ENCODE data around the gene WDR5. TPM values are rescaled to one million over a fixed set of nuclear protein-coding genes. Genes with fewer than 3 reads are reported as not detected.

Gene WDR5
- total and polyA plus RNA-seq, 9 of the 15 experiments (the other 6 are each of a cell fraction or from before 2014, with no cell fraction given), result 3.0 to 56.8 (median 38.6) TPM

DNA sequence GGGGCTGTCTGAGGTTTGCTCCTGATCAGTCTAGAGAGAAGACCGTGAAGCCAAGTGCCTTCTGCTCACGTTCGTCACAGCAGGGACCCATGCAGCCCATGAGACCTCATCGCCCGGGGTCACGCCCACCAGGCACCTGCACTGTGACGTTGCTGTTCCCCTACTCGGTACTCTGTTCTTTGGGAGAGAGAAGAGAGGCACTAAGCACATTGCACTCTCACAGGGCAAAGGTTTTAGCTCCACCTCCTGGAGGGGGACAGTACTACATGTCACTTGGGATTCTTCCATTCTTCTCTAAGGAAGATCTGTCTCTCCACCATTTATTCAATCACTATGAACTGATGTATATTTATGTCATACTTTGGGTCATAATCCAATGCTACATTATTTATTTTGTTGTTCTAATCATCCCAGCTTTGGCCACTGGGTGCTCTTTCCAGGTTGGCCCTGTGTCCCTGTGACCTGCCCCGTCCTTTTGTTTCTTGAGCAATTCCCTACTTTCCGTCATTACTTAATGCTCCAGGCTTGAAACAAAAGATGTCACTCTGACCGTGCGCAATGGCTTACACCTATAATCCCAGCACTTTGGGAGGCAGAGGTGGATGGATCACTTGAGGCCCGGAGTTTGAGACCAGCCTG, 36.6 kb upstream of the WDR5 start (continued):
- TF ChIP-seq, protein P1, sequence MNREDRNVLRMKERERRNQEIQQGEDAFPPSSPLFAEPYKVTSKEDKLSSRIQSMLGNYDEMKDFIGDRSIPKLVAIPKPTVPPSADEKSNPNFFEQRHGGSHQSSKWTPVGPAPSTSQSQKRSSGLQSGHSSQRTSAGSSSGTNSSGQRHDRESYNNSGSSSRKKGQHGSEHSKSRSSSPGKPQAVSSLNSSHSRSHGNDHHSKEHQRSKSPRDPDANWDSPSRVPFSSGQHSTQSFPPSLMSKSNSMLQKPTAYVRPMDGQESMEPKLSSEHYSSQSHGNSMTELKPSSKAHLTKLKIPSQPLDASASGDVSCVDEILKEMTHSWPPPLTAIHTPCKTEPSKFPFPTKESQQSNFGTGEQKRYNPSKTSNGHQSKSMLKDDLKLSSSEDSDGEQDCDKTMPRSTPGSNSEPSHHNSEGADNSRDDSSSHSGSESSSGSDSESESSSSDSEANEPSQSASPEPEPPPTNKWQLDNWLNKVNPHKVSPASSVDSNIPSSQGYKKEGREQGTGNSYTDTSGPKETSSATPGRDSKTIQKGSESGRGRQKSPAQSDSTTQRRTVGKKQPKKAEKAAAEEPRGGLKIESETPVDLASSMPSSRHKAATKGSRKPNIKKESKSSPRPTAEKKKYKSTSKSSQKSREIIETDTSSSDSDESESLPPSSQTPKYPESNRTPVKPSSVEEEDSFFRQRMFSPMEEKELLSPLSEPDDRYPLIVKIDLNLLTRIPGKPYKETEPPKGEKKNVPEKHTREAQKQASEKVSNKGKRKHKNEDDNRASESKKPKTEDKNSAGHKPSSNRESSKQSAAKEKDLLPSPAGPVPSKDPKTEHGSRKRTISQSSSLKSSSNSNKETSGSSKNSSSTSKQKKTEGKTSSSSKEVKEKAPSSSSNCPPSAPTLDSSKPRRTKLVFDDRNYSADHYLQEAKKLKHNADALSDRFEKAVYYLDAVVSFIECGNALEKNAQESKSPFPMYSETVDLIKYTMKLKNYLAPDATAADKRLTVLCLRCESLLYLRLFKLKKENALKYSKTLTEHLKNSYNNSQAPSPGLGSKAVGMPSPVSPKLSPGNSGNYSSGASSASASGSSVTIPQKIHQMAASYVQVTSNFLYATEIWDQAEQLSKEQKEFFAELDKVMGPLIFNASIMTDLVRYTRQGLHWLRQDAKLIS (CRISPR knock-in tag; IDR thresholded peaks at IDR 0.05), result no peak
- TF ChIP-seq MTA3 (IDR thresholded peaks at IDR 0.05; ENCODE audit: borderline replicate concordance), result 0 out of 2 replicates have a peak, but pooled peaks have one; percentile 42
- no peak for TF ChIP-seq PRMT5 (CRISPR knock-in tag; IDR thresholded peaks at IDR 0.05)
- no peak for TF ChIP-seq RCOR1 (IDR thresholded peaks at IDR 0.05; ENCODE audit: borderline replicate concordance in 1 of 2, low read depth in 2 of 2, low read length in 2 of 2)
- TF ChIP-seq SMC3 (conservative IDR thresholded peaks at IDR 0.05; ENCODE audit: insufficient read depth, low read depth, low read length), result peak; percentile 67; the same call in 1 of the 2 replicates
- peak; percentile 65; the same call in 1 of the 2 replicates for TF ChIP-seq KLF13 (tag; IDR thresholded peaks at IDR 0.05; ENCODE audit: borderline replicate concordance, low read depth)
- TF ChIP-seq, protein P2, sequence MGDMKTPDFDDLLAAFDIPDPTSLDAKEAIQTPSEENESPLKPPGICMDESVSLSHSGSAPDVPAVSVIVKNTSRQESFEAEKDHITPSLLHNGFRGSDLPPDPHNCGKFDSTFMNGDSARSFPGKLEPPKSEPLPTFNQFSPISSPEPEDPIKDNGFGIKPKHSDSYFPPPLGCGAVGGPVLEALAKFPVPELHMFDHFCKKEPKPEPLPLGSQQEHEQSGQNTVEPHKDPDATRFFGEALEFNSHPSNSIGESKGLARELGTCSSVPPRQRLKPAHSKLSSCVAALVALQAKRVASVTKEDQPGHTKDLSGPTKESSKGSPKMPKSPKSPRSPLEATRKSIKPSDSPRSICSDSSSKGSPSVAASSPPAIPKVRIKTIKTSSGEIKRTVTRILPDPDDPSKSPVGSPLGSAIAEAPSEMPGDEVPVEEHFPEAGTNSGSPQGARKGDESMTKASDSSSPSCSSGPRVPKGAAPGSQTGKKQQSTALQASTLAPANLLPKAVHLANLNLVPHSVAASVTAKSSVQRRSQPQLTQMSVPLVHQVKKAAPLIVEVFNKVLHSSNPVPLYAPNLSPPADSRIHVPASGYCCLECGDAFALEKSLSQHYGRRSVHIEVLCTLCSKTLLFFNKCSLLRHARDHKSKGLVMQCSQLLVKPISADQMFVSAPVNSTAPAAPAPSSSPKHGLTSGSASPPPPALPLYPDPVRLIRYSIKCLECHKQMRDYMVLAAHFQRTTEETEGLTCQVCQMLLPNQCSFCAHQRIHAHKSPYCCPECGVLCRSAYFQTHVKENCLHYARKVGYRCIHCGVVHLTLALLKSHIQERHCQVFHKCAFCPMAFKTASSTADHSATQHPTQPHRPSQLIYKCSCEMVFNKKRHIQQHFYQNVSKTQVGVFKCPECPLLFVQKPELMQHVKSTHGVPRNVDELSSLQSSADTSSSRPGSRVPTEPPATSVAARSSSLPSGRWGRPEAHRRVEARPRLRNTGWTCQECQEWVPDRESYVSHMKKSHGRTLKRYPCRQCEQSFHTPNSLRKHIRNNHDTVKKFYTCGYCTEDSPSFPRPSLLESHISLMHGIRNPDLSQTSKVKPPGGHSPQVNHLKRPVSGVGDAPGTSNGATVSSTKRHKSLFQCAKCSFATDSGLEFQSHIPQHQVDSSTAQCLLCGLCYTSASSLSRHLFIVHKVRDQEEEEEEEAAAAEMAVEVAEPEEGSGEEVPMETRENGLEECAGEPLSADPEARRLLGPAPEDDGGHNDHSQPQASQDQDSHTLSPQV (IDR thresholded peaks at IDR 0.05), result no peak
- no peak for TF ChIP-seq CHCHD3 (CRISPR knock-in tag; IDR thresholded peaks at IDR 0.05)
- TF ChIP-seq BACH1 (tag; IDR thresholded peaks at IDR 0.05), result no peak
- TF ChIP-seq SIRT6 (IDR thresholded peaks at IDR 0.05; ENCODE audit: low read depth, low read length), result no peak
- TF ChIP-seq, protein P3, sequence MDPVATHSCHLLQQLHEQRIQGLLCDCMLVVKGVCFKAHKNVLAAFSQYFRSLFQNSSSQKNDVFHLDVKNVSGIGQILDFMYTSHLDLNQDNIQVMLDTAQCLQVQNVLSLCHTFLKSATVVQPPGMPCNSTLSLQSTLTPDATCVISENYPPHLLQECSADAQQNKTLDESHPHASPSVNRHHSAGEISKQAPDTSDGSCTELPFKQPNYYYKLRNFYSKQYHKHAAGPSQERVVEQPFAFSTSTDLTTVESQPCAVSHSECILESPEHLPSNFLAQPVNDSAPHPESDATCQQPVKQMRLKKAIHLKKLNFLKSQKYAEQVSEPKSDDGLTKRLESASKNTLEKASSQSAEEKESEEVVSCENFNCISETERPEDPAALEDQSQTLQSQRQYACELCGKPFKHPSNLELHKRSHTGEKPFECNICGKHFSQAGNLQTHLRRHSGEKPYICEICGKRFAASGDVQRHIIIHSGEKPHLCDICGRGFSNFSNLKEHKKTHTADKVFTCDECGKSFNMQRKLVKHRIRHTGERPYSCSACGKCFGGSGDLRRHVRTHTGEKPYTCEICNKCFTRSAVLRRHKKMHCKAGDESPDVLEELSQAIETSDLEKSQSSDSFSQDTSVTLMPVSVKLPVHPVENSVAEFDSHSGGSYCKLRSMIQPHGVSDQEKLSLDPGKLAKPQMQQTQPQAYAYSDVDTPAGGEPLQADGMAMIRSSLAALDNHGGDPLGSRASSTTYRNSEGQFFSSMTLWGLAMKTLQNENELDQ (CRISPR knock-in tag; IDR thresholded peaks at IDR 0.05; ENCODE audit: borderline replicate concordance), result no peak
- TF ChIP-seq KDM2B (CRISPR knock-in tag; IDR thresholded peaks at IDR 0.05), result no peak
- TF ChIP-seq ATF1 (CRISPR knock-in tag; IDR thresholded peaks at IDR 0.05), result no peak
- TF ChIP-seq ATF1 (tag; IDR thresholded peaks at IDR 0.05), result peak; percentile 20; the same call in 1 of the 2 replicates
- no peak for TF ChIP-seq CEBPB (tag; IDR thresholded peaks at IDR 0.05)
- no peak for TF ChIP-seq KAT7 (CRISPR knock-in tag; IDR thresholded peaks at IDR 0.05; ENCODE audit: borderline replicate concordance)
- no peak for TF ChIP-seq XRCC3 (IDR thresholded peaks at IDR 0.05)
- no peak for TF ChIP-seq HDAC6 (IDR thresholded peaks at IDR 0.05; ENCODE audit: low read depth, low read length)

All from K562 (cell line).